ENCODE measurements around the gene SLC7A5. TPM values are rescaled to one million over a fixed set of nuclear protein-coding genes. Genes with fewer than 3 reads are reported as not detected.

Gene SLC7A5
- total RNA-seq, 1 donor from 2014 or later: 40.4 TPM

GRCh38 chr16:87851141-87851587 is 18.1 kb downstream of the SLC7A5 start:
- peak overlapping the region; percentile 87 for H3K27ac Mint-ChIP-seq
- H3K4me3 Mint-ChIP-seq: peak overlapping the region; percentile 47
- no peak for DNase-seq (ENCODE audit: extremely low spot score, unreplicated experiment)
- H3K4me1 Mint-ChIP-seq (ENCODE audit: unreplicated experiment): peaks cover 29% of the 10 kb centered on the region
- no peaks in the 10 kb centered on the region for H3K36me3 Mint-ChIP-seq
- no peak for TF ChIP-seq CTCF (conservative IDR thresholded peaks at IDR 0.05)
- H3K27me3 Mint-ChIP-seq: no peaks in the 10 kb centered on the region
- no peaks in the 10 kb centered on the region for H3K9me3 Mint-ChIP-seq

- Mint-ChIP-seq H3K36me3 (no peaks in the 10 kb centered on the region), H3K4me1 (ENCODE audit: unreplicated experiment) (peaks cover 29% of the 10 kb centered on the region), H3K27me3 (no peaks in the 10 kb centered on the region), H3K27ac (peak overlapping the region; percentile 87), H3K9me3 (no peaks in the 10 kb centered on the region), H3K4me3 (peak overlapping the region; percentile 47)
- DNase-seq (ENCODE audit: extremely low spot score, unreplicated experiment): no peak
- TF ChIP-seq CTCF (conservative IDR thresholded peaks at IDR 0.05): peak; percentile 98
Observed at GRCh38 chr16:87850009-87851006, 19.0 kb downstream of the SLC7A5 start.

- Mint-ChIP-seq H3K27me3 (no peaks in the 10 kb centered on the region), H3K4me1 (ENCODE audit: unreplicated experiment) (peaks cover 29% of the 10 kb centered on the region), H3K4me3 (no peak overlapping the region), H3K36me3 (no peaks in the 10 kb centered on the region), H3K9me3 (no peaks in the 10 kb centered on the region), H3K27ac (peak overlapping the region; percentile 18)
- no peak for DNase-seq (ENCODE audit: extremely low spot score, unreplicated experiment)
- TF ChIP-seq CTCF (conservative IDR thresholded peaks at IDR 0.05): no peak
Observed at GRCh38 chr16:87849419-87850008, 19.8 kb downstream of the SLC7A5 start.

- Mint-ChIP-seq H3K27me3 (no peaks in the 10 kb centered on the region), H3K4me1 (ENCODE audit: unreplicated experiment) (peaks cover 25% of the 10 kb centered on the region), H3K9me3 (no peaks in the 10 kb centered on the region), H3K36me3 (no peaks in the 10 kb centered on the region), H3K27ac (no peak overlapping the region), H3K4me3 (no peak overlapping the region)
- TF ChIP-seq CTCF (conservative IDR thresholded peaks at IDR 0.05): no peak
- DNase-seq (ENCODE audit: extremely low spot score, unreplicated experiment): no peak
Observed at GRCh38 chr16:87848676-87849345, 20.5 kb downstream of the SLC7A5 start.

- Mint-ChIP-seq H3K36me3 (no peaks in the 10 kb centered on the region), H3K4me3 (no peak overlapping the region), H3K4me1 (ENCODE audit: unreplicated experiment) (peaks cover 24% of the 10 kb centered on the region), H3K9me3 (no peaks in the 10 kb centered on the region), H3K27ac (peak overlapping the region; percentile 28), H3K27me3 (no peaks in the 10 kb centered on the region)
- TF ChIP-seq CTCF (conservative IDR thresholded peaks at IDR 0.05): peak; percentile 29
- DNase-seq (ENCODE audit: extremely low spot score, unreplicated experiment): no peak
Observed at GRCh38 chr16:87847785-87848675, 21.3 kb downstream of the SLC7A5 start.
